OCI-LY3 (cell line): ENCODE measurements around the gene CERT1.

Experiments
- EZH2phosphoT487 ChIP-seq: fragments of 200-600 bp; shearing (Covaris generic); IDR thresholded peaks from 2 replicates; pipeline ENCODE4 v1.6.1; 2018; ENCODE audit warnings: antibody characterized with exemption, mixed run types, low read depth
- TF ChIP-seq, protein P1 (sequence below): fragments of 200-600, 300-600 bp; sonication (generic); IDR thresholded peaks from 2 replicates; pipeline ENCODE4 v1.5.1; 2014; ENCODE audit warnings: antibody characterized with exemption, low read length, low read depth

GRCh38 chr5:75524071-75524470 lies 12.6 kb upstream of the CERT1 start:
- TF ChIP-seq, protein P1, sequence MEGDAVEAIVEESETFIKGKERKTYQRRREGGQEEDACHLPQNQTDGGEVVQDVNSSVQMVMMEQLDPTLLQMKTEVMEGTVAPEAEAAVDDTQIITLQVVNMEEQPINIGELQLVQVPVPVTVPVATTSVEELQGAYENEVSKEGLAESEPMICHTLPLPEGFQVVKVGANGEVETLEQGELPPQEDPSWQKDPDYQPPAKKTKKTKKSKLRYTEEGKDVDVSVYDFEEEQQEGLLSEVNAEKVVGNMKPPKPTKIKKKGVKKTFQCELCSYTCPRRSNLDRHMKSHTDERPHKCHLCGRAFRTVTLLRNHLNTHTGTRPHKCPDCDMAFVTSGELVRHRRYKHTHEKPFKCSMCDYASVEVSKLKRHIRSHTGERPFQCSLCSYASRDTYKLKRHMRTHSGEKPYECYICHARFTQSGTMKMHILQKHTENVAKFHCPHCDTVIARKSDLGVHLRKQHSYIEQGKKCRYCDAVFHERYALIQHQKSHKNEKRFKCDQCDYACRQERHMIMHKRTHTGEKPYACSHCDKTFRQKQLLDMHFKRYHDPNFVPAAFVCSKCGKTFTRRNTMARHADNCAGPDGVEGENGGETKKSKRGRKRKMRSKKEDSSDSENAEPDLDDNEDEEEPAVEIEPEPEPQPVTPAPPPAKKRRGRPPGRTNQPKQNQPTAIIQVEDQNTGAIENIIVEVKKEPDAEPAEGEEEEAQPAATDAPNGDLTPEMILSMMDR = no peak
- no peak for TF ChIP-seq EZH2phosphoT487
